ENCODE data around the gene TSPAN4.

The TSPAN4 gene

DNA sequence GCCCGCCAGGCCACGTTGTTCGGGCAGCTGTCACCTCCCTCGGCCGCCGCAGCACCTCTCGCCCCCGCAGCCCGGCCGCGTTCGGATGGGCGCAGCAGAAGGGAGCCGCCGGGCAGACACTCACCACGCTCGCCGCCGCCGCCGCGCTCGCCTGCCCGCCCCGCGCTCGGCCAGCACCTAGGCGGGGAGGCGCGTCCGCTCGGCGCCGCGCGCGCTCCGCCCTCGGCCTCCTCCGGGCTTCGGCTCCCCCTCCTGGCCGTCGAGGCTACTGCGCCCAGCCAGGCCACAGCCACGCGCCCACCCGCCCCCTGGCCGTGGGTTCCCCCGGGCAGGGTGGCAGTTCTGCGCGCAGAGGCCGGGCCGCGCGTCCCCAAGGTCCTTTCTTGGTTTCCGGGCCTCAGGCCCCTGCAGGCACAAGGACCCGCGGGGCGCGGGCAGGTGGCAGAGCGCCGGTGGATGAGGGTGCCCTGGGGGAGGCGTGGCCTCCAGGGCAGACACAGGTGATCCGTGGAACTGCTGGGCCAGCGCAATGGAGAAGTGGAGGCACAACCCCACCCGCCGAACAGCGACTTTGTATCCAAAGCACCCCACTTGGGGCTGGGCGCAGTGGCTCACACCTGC lies 44.4 kb upstream of the TSPAN4 start, which contains the start of gene SLC25A22:
Gene SLC25A22 (minus strand): TSS at position 189 of the 621 bp plus-strand sequence. CDS start 3,275 bp downstream, outside the sequence.
- no peaks in the 10 kb centered on the region for H3K27me3 ChIP-seq (ENCODE audit: control insufficient read depth in 1 of 2, insufficient read depth in 2 of 2, low read length in 2 of 2)
- peaks cover 0 to 2% of the 10 kb centered on the region in 2 donors for H3K36me3 ChIP-seq (ENCODE audit: control insufficient read depth in 2 of 2, insufficient read depth in 2 of 2, low read length in 2 of 2)
- H3K9me3 ChIP-seq (ENCODE audit: control insufficient read depth in 2 of 2, low read length in 2 of 2) = no peaks in the 10 kb centered on the region
- peak within 1 kb of the TSS; percentile 82 for H3K27ac ChIP-seq (ENCODE audit: low read length)
- H3K4me1 ChIP-seq (ENCODE audit: control insufficient read depth, insufficient read depth, low read length) = peaks cover 33% of the 10 kb centered on the region
- peak within 1 kb of the TSS; percentile 81 to 85 for H3K4me3 ChIP-seq (ENCODE audit: low read length in 2 of 2)
- H3K9ac ChIP-seq (ENCODE audit: low read length in 2 of 2) = peak within 1 kb of the TSS; percentile 49 to 58

DNA sequence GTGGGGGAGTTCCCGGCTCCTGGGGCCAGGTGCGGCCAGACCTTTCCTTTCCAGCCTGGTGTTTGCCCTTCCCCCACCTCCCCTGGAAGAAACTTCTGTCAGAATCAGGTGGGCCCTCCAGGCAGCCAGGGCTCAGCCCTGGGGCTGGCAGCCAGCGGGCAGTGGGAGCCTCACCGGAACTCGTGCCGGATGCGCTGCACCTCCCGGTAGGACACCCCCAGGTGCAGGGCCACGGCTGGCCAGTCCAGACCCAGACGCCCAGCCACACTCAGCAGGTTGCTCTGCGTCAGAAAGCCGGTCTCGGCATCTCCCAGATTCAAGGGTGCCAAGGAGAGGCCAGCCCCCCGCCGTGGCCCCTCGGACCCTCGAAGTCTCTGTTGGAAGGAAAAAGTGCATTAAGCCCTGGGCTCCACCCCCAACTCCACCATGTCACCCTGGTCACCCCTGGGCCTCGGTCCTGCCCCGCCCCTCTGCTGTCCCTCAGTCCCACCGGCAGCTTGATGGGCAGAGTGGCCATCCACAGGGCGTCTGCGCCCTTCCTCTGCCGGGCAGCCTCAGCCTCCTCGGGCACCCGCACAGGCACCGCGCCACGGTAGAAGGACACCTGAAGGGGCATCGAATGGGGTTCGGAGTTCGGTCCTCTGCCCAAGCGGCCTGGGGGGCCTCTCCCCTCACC lies 42.9 kb upstream of the TSPAN4 start:
- Histone ChIP-seq H3K4me3 (ENCODE audit: low read length in 2 of 2) (no peak overlapping the region), H3K27me3 (ENCODE audit: control insufficient read depth in 1 of 2, insufficient read depth in 2 of 2, low read length in 2 of 2) (no peaks in the 10 kb centered on the region), H3K27ac (ENCODE audit: low read length) (no peak overlapping the region), H3K9ac (ENCODE audit: low read length in 2 of 2) (no peak overlapping the region), H3K9me3 (ENCODE audit: control insufficient read depth in 2 of 2, low read length in 2 of 2) (no peaks in the 10 kb centered on the region), H3K4me1 (ENCODE audit: control insufficient read depth, insufficient read depth, low read length) (peaks cover 42% of the 10 kb centered on the region), H3K36me3 (ENCODE audit: control insufficient read depth in 2 of 2, insufficient read depth in 2 of 2, low read length in 2 of 2) (peaks cover 0 to 2% of the 10 kb centered on the region in 2 donors)

DNA sequence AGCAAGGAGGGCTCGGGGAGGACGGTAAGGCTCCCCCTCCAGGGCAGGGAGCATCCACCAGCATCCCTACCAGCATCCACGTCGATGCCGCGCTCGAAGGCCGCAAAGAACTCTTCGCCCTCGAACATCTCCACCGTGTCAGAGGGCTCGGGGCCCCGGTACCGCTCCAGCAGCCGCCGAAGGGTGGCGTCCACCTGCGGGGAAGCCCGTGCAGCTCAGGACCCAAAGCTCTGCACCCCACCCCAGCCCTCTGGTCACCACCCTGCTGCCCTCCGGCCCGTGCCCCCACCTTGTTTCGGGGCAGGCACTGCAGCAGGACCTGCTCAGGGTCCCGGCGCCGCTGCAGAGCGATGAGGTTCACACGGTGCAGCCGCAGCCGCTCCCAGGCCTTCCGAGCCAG lies 42.2 kb upstream of the TSPAN4 start:
- peaks cover 0 to 2% of the 10 kb centered on the region in 2 donors for H3K36me3 ChIP-seq (ENCODE audit: control insufficient read depth in 2 of 2, insufficient read depth in 2 of 2, low read length in 2 of 2)

DNA sequence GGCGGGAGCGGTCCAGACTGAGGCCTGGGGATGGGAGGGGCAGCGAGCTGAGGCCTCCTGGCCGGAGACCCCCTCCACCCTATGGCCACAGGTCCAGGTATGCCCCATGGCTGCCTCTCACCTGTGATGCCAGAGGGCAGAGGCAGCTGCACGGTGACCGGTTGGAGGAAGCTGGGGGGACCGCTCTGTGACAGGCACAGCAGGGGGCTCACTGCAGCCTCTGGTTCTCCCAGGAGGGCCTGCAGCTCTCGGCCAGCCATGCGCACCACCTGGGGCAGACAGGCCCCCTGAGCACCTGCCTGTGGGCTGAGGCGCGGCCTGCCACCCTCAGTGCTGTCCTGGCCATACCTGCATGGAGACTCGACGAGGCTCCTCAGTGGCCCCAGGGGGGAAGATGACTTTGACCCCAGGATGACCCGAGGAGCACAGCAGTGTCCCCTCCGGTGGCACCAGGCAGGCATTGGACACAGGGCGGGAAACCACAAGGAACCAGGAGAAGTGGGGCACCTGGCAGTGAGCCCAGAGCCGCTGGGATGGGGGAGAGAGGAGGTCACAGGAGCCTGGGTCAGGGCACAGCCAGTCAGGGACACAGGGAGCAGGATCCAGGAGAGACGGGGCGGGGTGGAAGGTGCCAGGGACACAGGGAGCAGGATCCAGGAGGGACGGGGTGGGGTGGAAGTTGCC lies 41.4 kb upstream of the TSPAN4 start:
- no peaks in the 10 kb centered on the region for H3K9me3 ChIP-seq (ENCODE audit: control insufficient read depth in 2 of 2, low read length in 2 of 2)
- no peak overlapping the region for H3K27ac ChIP-seq (ENCODE audit: low read length)
- H3K9ac ChIP-seq (ENCODE audit: low read length in 2 of 2) = no peak overlapping the region
- H3K4me1 ChIP-seq (ENCODE audit: control insufficient read depth, insufficient read depth, low read length) = peaks cover 34% of the 10 kb centered on the region
- H3K36me3 ChIP-seq (ENCODE audit: control insufficient read depth in 2 of 2, insufficient read depth in 2 of 2, low read length in 2 of 2) = peaks cover 0 to 2% of the 10 kb centered on the region in 2 donors
- no peak overlapping the region for H3K4me3 ChIP-seq (ENCODE audit: low read length in 2 of 2)
- H3K27me3 ChIP-seq (ENCODE audit: control insufficient read depth in 1 of 2, insufficient read depth in 2 of 2, low read length in 2 of 2) = no peaks in the 10 kb centered on the region

More for the DNA sequence above, 42.2 kb upstream of the TSPAN4 start:
- Histone ChIP-seq H3K4me3 (ENCODE audit: low read length in 2 of 2) (no peak overlapping the region), H3K27ac (ENCODE audit: low read length) (no peak overlapping the region), H3K9ac (ENCODE audit: low read length in 2 of 2) (no peak overlapping the region), H3K27me3 (ENCODE audit: control insufficient read depth in 1 of 2, insufficient read depth in 2 of 2, low read length in 2 of 2) (no peaks in the 10 kb centered on the region), H3K4me1 (ENCODE audit: control insufficient read depth, insufficient read depth, low read length) (peaks cover 40% of the 10 kb centered on the region), H3K9me3 (ENCODE audit: control insufficient read depth in 2 of 2, low read length in 2 of 2) (no peaks in the 10 kb centered on the region)

DNA sequence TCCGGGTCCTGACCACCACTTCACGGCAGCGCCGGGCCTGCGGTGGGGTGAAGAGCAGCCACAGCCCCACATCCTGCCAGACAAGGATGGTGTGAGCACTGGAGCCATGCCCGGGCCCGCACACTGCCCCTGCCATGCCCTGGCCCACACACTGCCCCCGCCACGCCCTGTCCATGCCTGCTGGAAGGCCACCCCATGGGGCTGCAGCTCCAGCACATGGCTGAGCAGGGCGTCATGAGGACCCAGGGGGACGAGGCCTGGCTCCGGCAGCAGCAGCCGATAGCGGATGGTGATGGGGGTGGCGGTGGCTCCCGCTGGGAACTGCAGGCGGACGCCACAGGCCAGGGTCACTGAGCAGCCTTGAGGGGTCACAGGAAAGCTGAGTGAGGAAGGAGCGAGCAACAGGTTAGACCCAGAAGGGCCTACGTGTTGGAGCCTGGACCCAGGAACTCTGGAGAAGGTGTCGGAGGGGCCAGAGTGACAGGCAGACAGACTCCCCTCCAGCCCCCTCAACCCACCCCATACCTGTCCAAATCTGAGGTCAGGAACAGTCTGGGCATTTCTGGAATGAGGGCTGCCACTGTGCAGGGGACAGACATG lies 40.5 kb upstream of the TSPAN4 start:
- Histone ChIP-seq H3K9me3 (ENCODE audit: control insufficient read depth in 2 of 2, low read length in 2 of 2) (no peaks in the 10 kb centered on the region), H3K27ac (ENCODE audit: low read length) (no peak overlapping the region), H3K27me3 (ENCODE audit: control insufficient read depth in 1 of 2, insufficient read depth in 2 of 2, low read length in 2 of 2) (no peaks in the 10 kb centered on the region), H3K36me3 (ENCODE audit: control insufficient read depth in 2 of 2, insufficient read depth in 2 of 2, low read length in 2 of 2) (peaks cover 0 to 2% of the 10 kb centered on the region in 2 donors), H3K4me1 (ENCODE audit: control insufficient read depth, insufficient read depth, low read length) (peaks cover 26% of the 10 kb centered on the region), H3K4me3 (ENCODE audit: low read length in 2 of 2) (no peak overlapping the region), H3K9ac (ENCODE audit: low read length in 2 of 2) (no peak overlapping the region)

DNA sequence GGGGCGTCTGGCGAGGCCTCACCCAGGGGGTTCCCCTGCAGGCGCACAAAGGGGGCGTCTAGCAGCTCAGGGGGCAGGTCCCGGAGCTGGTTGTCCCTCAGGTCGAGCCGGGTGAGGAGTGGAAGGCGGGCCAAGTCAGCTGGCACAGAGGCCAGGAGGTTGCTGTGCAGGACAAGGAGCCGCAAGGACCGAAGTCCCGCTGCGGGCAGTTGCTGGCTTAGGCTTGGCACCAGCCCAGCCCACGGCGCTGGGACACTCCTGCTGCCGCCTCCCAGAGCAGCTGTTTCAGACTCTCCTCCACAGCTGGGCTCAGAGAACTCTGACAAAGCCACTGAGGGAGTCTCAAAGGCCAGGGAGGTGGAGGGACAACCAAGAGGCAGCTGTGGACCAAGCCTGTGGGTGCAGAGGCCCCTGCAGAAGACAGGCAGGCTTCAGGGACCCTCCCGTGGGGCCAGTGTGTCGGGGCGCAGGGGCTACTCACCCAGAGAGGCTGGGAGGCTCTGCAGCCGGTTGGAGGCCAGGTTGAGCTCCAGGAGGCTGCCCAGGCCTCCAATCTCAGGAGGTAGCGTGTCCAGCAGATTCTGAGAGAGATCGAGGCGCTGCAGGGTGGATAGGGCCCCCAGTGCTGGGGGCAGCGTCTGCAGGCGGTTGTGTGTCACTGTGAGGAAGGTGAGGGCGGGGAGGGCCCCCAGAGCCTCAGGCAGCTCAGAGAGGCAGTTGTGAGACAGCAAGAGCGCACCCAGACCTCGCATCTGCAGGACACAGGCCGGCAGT lies 39.8 kb upstream of the TSPAN4 start:
- no peak overlapping the region for H3K9ac ChIP-seq (ENCODE audit: low read length in 2 of 2)
- H3K4me3 ChIP-seq (ENCODE audit: low read length in 2 of 2) = no peak overlapping the region
- H3K27ac ChIP-seq (ENCODE audit: low read length) = no peak overlapping the region
- no peaks in the 10 kb centered on the region for H3K27me3 ChIP-seq (ENCODE audit: control insufficient read depth in 1 of 2, insufficient read depth in 2 of 2, low read length in 2 of 2)
- H3K9me3 ChIP-seq (ENCODE audit: control insufficient read depth in 2 of 2, low read length in 2 of 2) = no peaks in the 10 kb centered on the region
- H3K4me1 ChIP-seq (ENCODE audit: control insufficient read depth, insufficient read depth, low read length) = peaks cover 20% of the 10 kb centered on the region
- peaks cover 0 to 2% of the 10 kb centered on the region in 2 donors for H3K36me3 ChIP-seq (ENCODE audit: control insufficient read depth in 2 of 2, insufficient read depth in 2 of 2, low read length in 2 of 2)

DNA sequence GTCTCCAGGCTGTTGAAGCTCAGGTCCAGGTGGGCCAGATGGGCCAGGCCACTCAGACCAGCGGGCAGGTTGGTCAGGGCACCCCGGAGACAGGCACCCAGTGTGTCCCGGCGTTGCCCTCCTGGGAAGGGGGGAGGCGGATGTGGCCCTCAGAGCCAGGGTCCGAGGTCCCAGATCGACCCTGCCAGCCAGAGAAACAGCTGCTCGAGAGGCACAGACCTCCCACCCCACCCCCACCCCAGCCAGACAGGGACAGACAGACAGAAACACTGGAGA lies 39.2 kb upstream of the TSPAN4 start:
- Histone ChIP-seq H3K27ac (ENCODE audit: low read length) (no peak overlapping the region), H3K9ac (ENCODE audit: low read length in 2 of 2) (no peak overlapping the region), H3K4me1 (ENCODE audit: control insufficient read depth, insufficient read depth, low read length) (peaks cover 18% of the 10 kb centered on the region), H3K4me3 (ENCODE audit: low read length in 2 of 2) (no peak overlapping the region), H3K27me3 (ENCODE audit: control insufficient read depth in 1 of 2, insufficient read depth in 2 of 2, low read length in 2 of 2) (no peaks in the 10 kb centered on the region), H3K36me3 (ENCODE audit: control insufficient read depth in 2 of 2, insufficient read depth in 2 of 2, low read length in 2 of 2) (peaks cover 0 to 2% of the 10 kb centered on the region in 2 donors), H3K9me3 (ENCODE audit: control insufficient read depth in 2 of 2, low read length in 2 of 2) (no peaks in the 10 kb centered on the region)

DNA sequence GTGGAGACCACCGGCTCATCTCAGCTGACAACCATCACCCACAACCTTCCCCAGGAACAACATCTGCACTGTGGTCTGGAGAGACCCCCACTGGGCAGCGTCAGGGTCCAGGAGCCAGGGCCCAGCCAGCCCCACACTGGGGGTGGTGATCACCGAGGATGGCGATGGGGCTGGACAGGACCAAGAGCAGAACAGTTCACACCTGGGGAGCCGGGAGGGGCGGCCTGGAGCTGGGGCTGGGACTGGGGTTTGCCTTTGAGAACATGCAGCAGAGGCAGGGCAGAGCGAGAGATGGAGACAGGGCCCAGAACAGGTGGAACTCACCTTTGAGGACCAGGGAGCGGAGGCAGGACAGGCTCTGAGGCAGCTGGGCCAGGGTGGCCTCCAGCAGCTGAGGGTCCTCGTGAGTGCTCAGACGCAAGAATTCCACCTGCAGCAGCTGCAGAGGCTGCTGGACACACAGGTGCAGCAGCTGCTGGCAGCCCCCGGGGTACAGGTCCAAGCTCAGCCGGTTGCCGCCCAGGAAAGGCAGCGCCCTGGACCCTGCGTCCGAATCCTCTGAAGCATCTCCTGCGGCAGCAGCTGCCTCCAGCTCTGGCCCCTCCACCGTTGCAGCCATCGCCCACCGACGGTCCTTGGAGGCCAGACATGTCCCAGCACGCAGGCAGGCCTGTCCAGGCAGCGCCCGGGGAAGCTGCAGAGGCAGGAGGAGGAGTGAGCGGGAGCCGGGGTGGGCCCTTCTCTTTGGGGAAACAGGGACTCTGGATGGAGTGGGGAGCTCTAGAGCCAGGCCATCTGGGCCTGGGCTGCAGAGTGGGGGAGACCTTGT lies 38.7 kb upstream of the TSPAN4 start:
- no peaks in the 10 kb centered on the region for H3K27me3 ChIP-seq (ENCODE audit: control insufficient read depth in 1 of 2, insufficient read depth in 2 of 2, low read length in 2 of 2)
- no peaks in the 10 kb centered on the region for H3K9me3 ChIP-seq (ENCODE audit: control insufficient read depth in 2 of 2, low read length in 2 of 2)
- H3K36me3 ChIP-seq (ENCODE audit: control insufficient read depth in 2 of 2, insufficient read depth in 2 of 2, low read length in 2 of 2) = peaks cover 0 to 2% of the 10 kb centered on the region in 2 donors
- peaks cover 23% of the 10 kb centered on the region for H3K4me1 ChIP-seq (ENCODE audit: control insufficient read depth, insufficient read depth, low read length)
- H3K9ac ChIP-seq (ENCODE audit: low read length in 2 of 2) = peak overlapping the region; percentile 36 to 68
- H3K27ac ChIP-seq (ENCODE audit: low read length) = no peak overlapping the region
- peak overlapping the region; percentile 72 to 73 for H3K4me3 ChIP-seq (ENCODE audit: low read length in 2 of 2)

DNA sequence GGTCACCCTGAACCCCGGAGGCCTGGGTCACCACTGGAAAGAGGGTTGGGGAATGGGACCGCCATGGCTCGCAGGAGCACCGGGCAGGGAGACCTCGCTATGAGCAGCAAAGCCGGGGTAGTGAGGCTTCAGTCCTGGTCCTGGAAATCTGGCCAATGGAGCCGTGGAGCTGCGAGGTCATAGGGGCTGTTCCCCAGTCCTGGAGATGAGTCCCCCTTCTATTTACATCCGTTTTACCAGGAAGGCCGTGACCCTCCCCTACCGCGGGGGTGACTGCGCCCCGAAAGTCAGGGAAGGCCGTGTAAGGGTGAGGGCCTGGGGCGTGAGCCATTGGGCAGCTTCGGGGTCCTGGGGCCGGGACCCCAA lies 38.1 kb upstream of the TSPAN4 start:
- no peak overlapping the region for H3K27ac ChIP-seq (ENCODE audit: low read length)
- no peaks in the 10 kb centered on the region for H3K9me3 ChIP-seq (ENCODE audit: control insufficient read depth in 2 of 2, low read length in 2 of 2)
- H3K36me3 ChIP-seq (ENCODE audit: control insufficient read depth in 2 of 2, insufficient read depth in 2 of 2, low read length in 2 of 2) = peaks cover 0 to 2% of the 10 kb centered on the region in 2 donors
- no peaks in the 10 kb centered on the region for H3K27me3 ChIP-seq (ENCODE audit: control insufficient read depth in 1 of 2, insufficient read depth in 2 of 2, low read length in 2 of 2)
- peak overlapping the region; percentile 36 to 68 for H3K9ac ChIP-seq (ENCODE audit: low read length in 2 of 2)
- peak overlapping the region; percentile 72 to 73 for H3K4me3 ChIP-seq (ENCODE audit: low read length in 2 of 2)
- peaks cover 27% of the 10 kb centered on the region for H3K4me1 ChIP-seq (ENCODE audit: control insufficient read depth, insufficient read depth, low read length)

All from stomach smooth muscle (tissue), 2 donors.